Ishikawa (cell line): Measurements from ENCODE around the gene KIF26B.

Source experiments
- CEBPB ChIP-seq: IDR thresholded peaks from 2 replicates; pipeline ENCODE4 v1.6.1; 2012
- CREB1 ChIP-seq: IDR thresholded peaks from 2 replicates; pipeline ENCODE4 v1.6.1; 2012; ENCODE audit warnings: low read depth
- EGR1 ChIP-seq: IDR thresholded peaks from 2 replicates; pipeline ENCODE4 v1.6.1; 2012
- EP300 ChIP-seq: IDR thresholded peaks from 2 replicates; pipeline ENCODE4 v1.6.1; 2012; ENCODE audit warnings: borderline replicate concordance
- FOXM1 ChIP-seq: IDR thresholded peaks from 2 replicates; pipeline ENCODE4 v1.6.1; 2012; ENCODE audit warnings: low read depth, borderline replicate concordance
- MAX ChIP-seq: IDR thresholded peaks from 2 replicates; pipeline ENCODE4 v1.6.1; 2012
- NFIC ChIP-seq: IDR thresholded peaks from 2 replicates; pipeline ENCODE4 v1.6.1; 2012
- RAD21 ChIP-seq: IDR thresholded peaks from 2 replicates; pipeline ENCODE4 v1.6.1; 2012; ENCODE audit warnings: low read depth
- REST ChIP-seq: IDR thresholded peaks from 2 replicates; pipeline ENCODE4 v1.6.1; 2012; ENCODE audit warnings: low read depth, mild to moderate bottlenecking
- TAF1 ChIP-seq: IDR thresholded peaks from 2 replicates; pipeline ENCODE4 v1.6.1; 2012; ENCODE audit warnings: low read depth, mild to moderate bottlenecking
- TCF12 ChIP-seq: IDR thresholded peaks from 2 replicates; pipeline ENCODE4 v1.6.1; 2012; ENCODE audit warnings: low read depth
- TEAD4 ChIP-seq: IDR thresholded peaks from 2 replicates; pipeline ENCODE4 v1.6.1; 2012
- USF1 ChIP-seq: IDR thresholded peaks from 2 replicates; pipeline ENCODE4 v1.6.1; 2012
- YY1 ChIP-seq: IDR thresholded peaks from 2 replicates; pipeline ENCODE4 v1.6.1; 2012; ENCODE audit warnings: low read depth
- ZBTB7A ChIP-seq: IDR thresholded peaks from 2 replicates; pipeline ENCODE4 v1.6.1; 2012; ENCODE audit warnings: low read depth

KIF26B gene

DNA sequence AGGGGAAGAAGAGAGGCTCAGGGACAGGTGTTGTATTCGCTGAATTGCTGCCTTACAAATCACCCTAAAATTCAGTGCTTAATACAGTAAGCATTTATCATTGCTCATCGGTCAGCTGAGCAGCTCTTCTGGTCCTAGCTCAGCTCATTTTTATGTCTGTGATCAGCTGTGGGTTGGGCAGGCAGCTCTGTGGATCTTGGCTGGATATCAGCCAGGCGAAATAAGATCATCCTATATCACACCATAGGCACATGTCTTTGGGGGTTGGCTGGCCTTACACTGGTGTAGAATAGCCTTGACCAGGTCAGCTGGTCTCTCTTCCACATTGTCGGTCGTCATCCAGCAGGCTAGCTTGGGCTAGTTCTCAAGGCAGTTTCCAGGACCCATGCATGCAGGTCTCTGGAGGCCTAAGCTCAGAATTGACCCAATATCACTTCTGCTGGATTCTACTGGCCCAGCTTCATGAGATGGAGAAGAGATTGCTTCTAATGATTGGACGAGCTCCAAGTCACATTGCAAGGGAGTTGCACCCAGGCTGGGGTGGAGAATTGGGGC lies 448.6 kb downstream of the KIF26B start:
- TF ChIP-seq USF1, result no peak
- no peak for TF ChIP-seq CEBPB
- no peak for TF ChIP-seq MAX
- no peak for TF ChIP-seq YY1
- no peak for TF ChIP-seq REST
- TF ChIP-seq CREB1, result no peak
- TF ChIP-seq TEAD4, result no peak
- TF ChIP-seq EGR1, result no peak
- TF ChIP-seq TCF12, result no peak
- TF ChIP-seq EP300, result no peak
- no peak for TF ChIP-seq RAD21
- TF ChIP-seq NFIC, result no peak
- no peak for TF ChIP-seq ZBTB7A
- TF ChIP-seq FOXM1, result no peak
- TF ChIP-seq TAF1, result no peak

DNA sequence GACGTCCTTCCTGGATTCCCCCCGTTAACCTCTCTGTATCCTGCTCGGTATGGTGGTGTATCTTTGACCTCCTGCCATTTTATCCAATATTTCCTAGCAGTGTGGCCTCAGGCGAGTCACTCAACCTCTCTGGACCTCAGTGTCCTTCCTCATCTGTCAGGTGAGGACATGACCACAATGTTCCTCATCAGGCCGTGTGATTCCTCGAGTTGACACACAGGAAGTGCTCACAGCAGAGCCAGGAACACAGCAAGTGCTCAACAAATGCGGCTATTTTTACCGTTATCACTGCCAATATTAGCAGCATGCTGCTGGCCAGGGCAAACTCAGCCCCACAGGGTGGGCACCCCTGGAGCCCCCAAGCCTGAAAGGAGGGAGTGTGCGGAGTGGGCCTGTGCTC lies 450.2 kb downstream of the KIF26B start:
- no peak for TF ChIP-seq REST

- TF ChIP-seq YY1 (no peak), NFIC (0 out of 2 replicates have a peak, but pooled peaks have one; percentile 35), TCF12 (0 out of 2 replicates have a peak, but pooled peaks have one; percentile 18), EGR1 (peak; percentile 42; the same call in 1 of the 2 replicates)
Measured at GRCh38 chr1:245605480-245606156, 450.8 kb downstream of the KIF26B start.

DNA sequence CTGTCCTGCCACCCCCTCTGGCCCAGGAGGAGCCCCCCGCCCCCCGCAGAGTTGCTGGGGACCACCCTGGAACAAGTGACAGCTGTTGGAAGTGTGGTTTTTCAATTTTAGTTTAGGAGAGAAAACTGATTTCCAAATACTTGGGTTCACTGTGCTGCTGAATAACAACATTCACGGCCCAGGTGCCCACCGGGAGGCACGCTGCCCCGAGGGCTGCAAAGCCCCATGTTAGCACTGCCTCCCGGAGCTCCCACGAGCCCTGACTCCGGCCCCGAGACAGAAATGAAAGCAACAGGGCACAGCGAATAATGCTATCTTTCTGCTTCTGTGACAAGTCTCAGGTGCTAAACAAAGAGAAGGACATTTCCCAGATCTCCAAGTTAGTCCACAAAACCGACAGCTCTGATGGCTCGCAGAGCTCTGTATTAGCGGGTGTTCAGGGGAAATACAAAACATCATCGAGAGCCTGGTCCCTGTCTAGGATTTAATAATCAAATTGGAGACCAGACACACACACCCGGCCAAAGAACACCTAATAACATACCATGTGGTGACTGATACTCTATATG lies 451.5 kb downstream of the KIF26B start:
- TF ChIP-seq ZBTB7A, result no peak
- no peak for TF ChIP-seq RAD21
- no peak for TF ChIP-seq CREB1
- TF ChIP-seq NFIC, result no peak
- no peak for TF ChIP-seq EGR1
- no peak for TF ChIP-seq YY1
- no peak for TF ChIP-seq USF1
- TF ChIP-seq EP300, result no peak
- no peak for TF ChIP-seq CEBPB
- TF ChIP-seq TAF1, result no peak
- no peak for TF ChIP-seq TEAD4
- TF ChIP-seq REST, result no peak

GRCh38 chr1:245608271-245608670 lies 453.5 kb downstream of the KIF26B start:
- TF ChIP-seq TCF12, result no peak
- no peak for TF ChIP-seq REST
- no peak for TF ChIP-seq YY1
- no peak for TF ChIP-seq FOXM1
- no peak for TF ChIP-seq EP300
- TF ChIP-seq MAX, result no peak
- TF ChIP-seq TAF1, result no peak
- no peak for TF ChIP-seq ZBTB7A
- no peak for TF ChIP-seq RAD21
- TF ChIP-seq USF1, result no peak
- TF ChIP-seq CEBPB, result no peak
- TF ChIP-seq EGR1, result no peak
- no peak for TF ChIP-seq TEAD4
- TF ChIP-seq CREB1, result no peak
- no peak for TF ChIP-seq NFIC
